Measurements from ENCODE around the gene RCCD1. TPM values are rescaled to one million over a fixed set of nuclear protein-coding genes. Genes with fewer than 3 reads are reported as not detected.

Gene RCCD1
- total and polyA plus RNA-seq, 4 donors, result 4.4 to 11.5 (median 6.7) TPM

DNA sequence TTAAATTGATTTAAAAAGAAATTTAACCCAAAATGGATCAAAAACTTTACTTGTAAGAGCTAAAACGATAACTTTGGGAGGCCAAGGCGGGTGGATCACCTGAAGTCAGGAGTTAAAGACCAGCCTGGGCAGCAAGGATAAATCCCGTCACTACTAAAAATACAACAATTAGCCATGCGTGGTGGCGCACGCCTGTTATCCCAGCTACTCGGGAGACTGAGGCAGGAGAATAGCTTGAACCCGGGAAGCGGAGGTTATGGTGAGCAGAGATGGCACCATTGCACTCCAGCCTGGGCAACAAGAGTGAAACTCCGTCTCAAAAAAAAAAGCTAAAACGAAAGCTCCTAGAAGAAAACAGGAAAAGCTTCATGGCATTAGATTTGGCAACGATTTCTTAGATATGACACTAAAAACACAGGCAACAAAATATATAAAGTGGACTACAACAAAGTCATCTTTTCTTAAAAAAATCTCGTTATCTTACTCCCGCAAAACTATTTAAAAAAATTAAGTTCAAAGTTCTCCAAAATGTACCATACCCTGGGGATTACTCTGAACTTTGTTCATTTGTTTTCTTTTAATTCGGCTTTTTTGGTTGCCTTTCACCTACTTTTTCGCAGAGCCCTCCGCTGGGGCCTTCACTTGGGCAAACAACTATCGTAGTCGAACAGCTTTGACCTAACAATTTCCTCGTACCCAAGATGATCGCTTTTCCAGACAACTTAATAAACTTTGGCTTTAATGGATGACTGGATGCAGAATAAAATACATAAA is 25.3 kb upstream of the RCCD1 start:
- Histone ChIP-seq H3K27ac (ENCODE audit: low read depth in 1 of 2, low read length in 1 of 2) (peak overlapping the region; percentile 99), H3K27me3 (ENCODE audit: control insufficient read depth in 3 of 3, insufficient read depth in 3 of 3, low read length in 2 of 3) (no peaks in the 10 kb centered on the region), H3K4me1 (ENCODE audit: control insufficient read depth in 5 of 5, insufficient read depth in 5 of 5, low read length in 5 of 5) (peaks cover 0 to 18% (median 7%) of the 10 kb centered on the region in 5 donors), H3K36me3 (ENCODE audit: control insufficient read depth in 4 of 4, insufficient read depth in 4 of 4, low read length in 4 of 4) (no peaks in the 10 kb centered on the region), H3K9ac (ENCODE audit: insufficient read depth in 1 of 2, low read length in 2 of 2) (peak overlapping the region; percentile 50 to 63), H3K9me3 (ENCODE audit: control insufficient read depth in 4 of 4, insufficient read depth in 3 of 4, low read length in 3 of 4) (peaks cover 0 to 2% (median 0%) of the 10 kb centered on the region in 4 donors), H3K4me3 (peak overlapping the region; percentile 73)
- DNase-seq (no peak), ATAC-seq (ENCODE audit: insufficient read depth, low FRiP score) (no peak)
- 48 to 52% methylated on average over 21 of the region's 21 CpGs for WGBS, 2 donors
- TF ChIP-seq, protein P1, sequence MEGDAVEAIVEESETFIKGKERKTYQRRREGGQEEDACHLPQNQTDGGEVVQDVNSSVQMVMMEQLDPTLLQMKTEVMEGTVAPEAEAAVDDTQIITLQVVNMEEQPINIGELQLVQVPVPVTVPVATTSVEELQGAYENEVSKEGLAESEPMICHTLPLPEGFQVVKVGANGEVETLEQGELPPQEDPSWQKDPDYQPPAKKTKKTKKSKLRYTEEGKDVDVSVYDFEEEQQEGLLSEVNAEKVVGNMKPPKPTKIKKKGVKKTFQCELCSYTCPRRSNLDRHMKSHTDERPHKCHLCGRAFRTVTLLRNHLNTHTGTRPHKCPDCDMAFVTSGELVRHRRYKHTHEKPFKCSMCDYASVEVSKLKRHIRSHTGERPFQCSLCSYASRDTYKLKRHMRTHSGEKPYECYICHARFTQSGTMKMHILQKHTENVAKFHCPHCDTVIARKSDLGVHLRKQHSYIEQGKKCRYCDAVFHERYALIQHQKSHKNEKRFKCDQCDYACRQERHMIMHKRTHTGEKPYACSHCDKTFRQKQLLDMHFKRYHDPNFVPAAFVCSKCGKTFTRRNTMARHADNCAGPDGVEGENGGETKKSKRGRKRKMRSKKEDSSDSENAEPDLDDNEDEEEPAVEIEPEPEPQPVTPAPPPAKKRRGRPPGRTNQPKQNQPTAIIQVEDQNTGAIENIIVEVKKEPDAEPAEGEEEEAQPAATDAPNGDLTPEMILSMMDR (IDR thresholded peaks at IDR 0.05; ENCODE audit: control extremely low read depth, extremely low read depth), result no peak

DNA sequence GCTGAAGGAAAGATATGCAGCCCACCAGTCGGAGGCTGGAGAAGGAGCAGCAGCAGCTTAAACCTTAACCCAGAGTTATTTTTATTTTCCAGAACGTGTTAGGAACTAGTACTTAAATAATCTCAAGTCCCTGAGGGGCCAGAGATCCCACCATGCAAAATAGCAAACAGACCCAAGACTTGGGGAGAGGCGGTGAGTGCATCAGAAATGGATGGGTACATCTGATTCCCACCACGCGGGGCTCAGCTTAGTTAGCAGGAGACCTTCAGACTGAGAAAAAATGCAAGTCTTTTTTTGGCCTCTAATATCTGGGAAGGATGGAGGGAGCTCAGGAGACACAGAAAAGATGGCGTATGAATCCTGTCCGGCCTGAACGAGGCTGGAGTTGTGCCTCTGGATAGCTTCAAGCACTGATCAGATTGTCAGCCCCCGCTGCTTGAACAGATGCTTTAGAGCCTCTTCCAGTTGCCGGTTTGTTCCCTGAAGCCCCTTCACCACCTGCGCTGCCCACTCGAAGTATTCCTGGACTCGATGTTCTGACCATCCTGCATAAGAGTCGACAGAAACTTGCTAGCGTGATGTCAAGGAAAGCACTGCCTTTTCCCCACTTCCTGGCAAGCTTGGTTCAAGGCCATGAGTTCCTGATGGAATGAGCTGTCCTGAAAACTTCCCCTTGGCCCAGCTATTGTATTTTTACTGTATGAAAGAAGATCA is 23.7 kb upstream of the RCCD1 start:
- H3K9me3 ChIP-seq (ENCODE audit: control insufficient read depth in 4 of 4, insufficient read depth in 3 of 4, low read length in 3 of 4), result peaks cover 0 to 2% (median 0%) of the 10 kb centered on the region in 4 donors
- H3K27ac ChIP-seq (ENCODE audit: low read depth in 1 of 2, low read length in 1 of 2), result peak overlapping the region; percentile 99
- no peak overlapping the region for H3K4me3 ChIP-seq
- TF ChIP-seq, protein P1 (IDR thresholded peaks at IDR 0.05; ENCODE audit: control extremely low read depth, extremely low read depth), result no peak
- peak in 1 of 3 donors; percentile 31 for DNase-seq
- no peak for ATAC-seq (ENCODE audit: insufficient read depth, low FRiP score)
- 65 to 69% methylated on average over 15 of the region's 15 CpGs for WGBS, 2 donors
- H3K9ac ChIP-seq (ENCODE audit: insufficient read depth in 1 of 2, low read length in 2 of 2), result peak overlapping the region in 1 of 2 donors; percentile 9
- H3K27me3 ChIP-seq (ENCODE audit: control insufficient read depth in 3 of 3, insufficient read depth in 3 of 3, low read length in 2 of 3), result no peaks in the 10 kb centered on the region
- H3K4me1 ChIP-seq (ENCODE audit: control insufficient read depth in 5 of 5, insufficient read depth in 5 of 5, low read length in 5 of 5), result peaks cover 0 to 23% (median 9%) of the 10 kb centered on the region in 5 donors
- H3K36me3 ChIP-seq (ENCODE audit: control insufficient read depth in 4 of 4, insufficient read depth in 4 of 4, low read length in 4 of 4), result no peaks in the 10 kb centered on the region

DNA sequence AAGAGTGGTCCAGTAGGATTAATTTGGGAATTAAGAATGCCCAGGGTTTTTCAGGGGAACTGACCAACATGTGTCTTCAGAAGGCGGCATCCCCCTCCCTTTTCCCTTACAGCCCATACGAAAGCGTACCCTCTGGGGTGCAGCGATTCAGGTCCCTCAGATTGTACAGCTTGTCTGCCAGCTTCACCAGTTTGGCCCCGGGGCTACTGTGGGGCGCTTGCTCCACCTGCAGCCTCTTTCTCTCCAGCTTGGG is 23.2 kb upstream of the RCCD1 start:
- H3K27ac ChIP-seq (ENCODE audit: low read depth in 1 of 2, low read length in 1 of 2), result peak overlapping the region; percentile 73 to 99
- ATAC-seq (ENCODE audit: insufficient read depth, low FRiP score) (no peak), DNase-seq (no peak)
- H3K27me3 ChIP-seq (ENCODE audit: control insufficient read depth in 3 of 3, insufficient read depth in 3 of 3, low read length in 2 of 3), result no peaks in the 10 kb centered on the region
- H3K4me1 ChIP-seq (ENCODE audit: control insufficient read depth in 5 of 5, insufficient read depth in 5 of 5, low read length in 5 of 5), result peaks cover 0 to 27% (median 14%) of the 10 kb centered on the region in 5 donors
- TF ChIP-seq, protein P1 (IDR thresholded peaks at IDR 0.05; ENCODE audit: control extremely low read depth, extremely low read depth), result no peak
- H3K9ac ChIP-seq (ENCODE audit: insufficient read depth in 1 of 2, low read length in 2 of 2), result peak overlapping the region in 1 of 2 donors; percentile 91
- H3K4me3 ChIP-seq, result no peak overlapping the region
- WGBS, 2 donors, result 18 to 23% methylated on average over 6 of the region's 6 CpGs
- H3K9me3 ChIP-seq (ENCODE audit: control insufficient read depth in 4 of 4, insufficient read depth in 3 of 4, low read length in 3 of 4), result peaks cover 0 to 2% (median 0%) of the 10 kb centered on the region in 4 donors
- H3K36me3 ChIP-seq (ENCODE audit: control insufficient read depth in 4 of 4, insufficient read depth in 4 of 4, low read length in 4 of 4), result peaks cover 0 to under 1% (median under 1%) of the 10 kb centered on the region in 4 donors

Measured in lung (tissue), 12 donors.